Right lung (tissue), 5 donors: Measurements from ENCODE around the gene GLB1L. TPM values are rescaled to one million over a fixed set of nuclear protein-coding genes. Genes with fewer than 3 reads are reported as not detected.
A peak's percentile ranks its signal among the peaks of the same experiment; 100 is the strongest.

Experiments
- DNase-seq, 2 donors: peaks; one replicate each; pipeline ENCODE4 v3.0.0-alpha.2; 2013
- polyA plus RNA-seq, 5 donors: library from polyadenylated mRNA; unstranded; fragments of 120-200 nt; gene quantifications; one replicate each; pipeline versions ENCODE4 v1.2.1 to v1.2.3, GENCODE V29; 2013; ENCODE audit warnings: inconsistent platforms in 1 of 5, low replicate concordance in 1 of 5; ENCODE audit not compliant: insufficient read length in 5 of 5, insufficient read depth in 1 of 5

The GLB1L gene
- polyA plus RNA-seq, 5 donors = 11.2 to 17.4 (median 15.2) TPM

DNA sequence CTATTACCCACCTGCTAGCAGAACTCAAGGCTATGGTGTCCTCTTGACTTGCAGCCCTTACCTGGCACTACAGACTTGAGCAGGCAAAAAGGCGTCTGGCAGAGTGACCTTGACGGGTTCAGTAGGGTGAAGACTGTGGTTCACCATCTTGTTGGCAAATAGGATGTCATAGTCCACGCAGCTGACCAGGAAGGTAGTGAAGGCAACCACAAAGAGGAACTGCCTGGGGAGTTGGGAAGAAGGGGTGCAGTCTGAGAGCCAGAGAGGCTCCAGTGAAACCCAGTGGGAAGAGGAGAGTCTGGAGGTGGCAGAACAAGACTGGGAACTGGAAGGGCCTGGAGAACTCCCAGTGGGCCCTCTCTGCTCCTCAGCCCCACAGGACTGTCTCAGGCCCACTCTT lies 19.9 kb downstream of the GLB1L start:
- DNase-seq = no peak

DNA sequence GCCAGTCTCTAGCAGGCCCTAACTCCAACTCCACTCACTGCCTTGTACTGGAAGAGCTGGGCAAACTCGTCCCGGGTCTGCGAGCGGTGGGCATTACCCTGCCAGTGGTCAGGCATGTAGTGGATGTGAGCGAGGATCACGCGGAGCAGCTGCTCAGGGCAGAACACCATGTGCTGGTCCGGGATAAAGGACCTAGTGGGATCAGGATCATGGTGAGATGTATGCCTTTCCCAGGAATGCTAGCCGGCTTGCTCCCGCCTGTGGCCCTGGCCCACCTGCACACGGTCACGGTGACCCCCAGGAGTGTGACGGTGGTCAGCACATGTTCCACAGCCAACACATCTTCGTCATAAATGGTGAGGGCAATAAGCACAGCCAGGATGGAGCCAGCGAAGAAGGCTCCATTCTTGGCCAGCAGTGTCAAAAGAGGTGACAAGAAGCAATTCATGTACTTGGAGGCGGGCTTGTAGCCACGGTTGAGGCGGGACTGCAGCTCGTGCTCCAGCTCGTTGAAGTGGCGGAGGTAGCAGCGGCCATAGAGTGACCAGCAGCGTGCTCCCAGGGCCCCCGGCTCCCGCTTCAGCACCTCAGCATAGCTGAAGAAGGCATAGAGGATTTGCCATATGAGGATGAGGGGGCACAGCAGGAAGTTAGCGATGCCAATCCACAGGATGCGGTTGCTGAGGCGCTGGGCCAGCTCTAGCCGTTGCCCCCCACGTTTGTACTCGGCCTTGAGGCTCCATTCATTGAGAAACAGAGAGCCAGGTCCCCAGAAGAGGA lies 21.2 kb downstream of the GLB1L start:
- DNase-seq = no peak

GRCh38 chr2:219221957-219222518 lies 23.2 kb downstream of the GLB1L start:
- no peak for DNase-seq

DNA sequence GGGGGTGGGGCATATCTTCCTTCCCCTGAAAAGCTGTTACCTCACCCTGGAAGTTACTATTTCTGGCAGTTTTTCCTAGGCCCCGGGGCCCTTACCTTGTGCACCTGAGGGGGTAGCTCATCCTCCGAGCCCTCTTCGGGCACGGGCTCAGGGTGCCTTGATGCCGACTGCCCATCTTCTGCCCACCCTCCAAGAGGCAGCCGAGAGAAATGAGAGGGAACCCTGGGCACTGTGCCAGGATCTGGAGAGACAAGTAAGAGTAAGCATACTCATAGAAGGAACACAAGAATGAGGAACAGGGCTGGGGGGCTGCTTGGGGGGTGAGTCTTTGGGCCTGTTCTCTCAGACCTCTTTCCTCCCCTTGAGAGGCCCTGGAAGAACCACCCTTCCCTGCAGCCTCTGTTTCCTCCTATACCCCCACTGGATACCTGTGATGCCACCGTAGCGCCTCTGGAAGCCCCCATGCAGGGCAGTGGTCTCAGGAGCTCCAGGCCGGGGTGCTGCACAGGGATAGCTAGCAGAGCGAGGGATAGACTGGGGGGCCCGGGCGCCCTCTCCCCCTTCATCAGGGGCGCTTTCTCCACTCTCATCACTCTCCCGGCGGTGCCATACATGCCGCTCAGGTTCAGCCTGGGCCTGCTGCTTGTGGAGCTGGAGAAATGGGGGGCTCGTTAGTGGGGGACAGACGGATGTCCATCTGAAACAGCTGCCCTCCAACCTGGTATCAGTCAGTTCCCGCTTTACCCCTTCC lies 24.4 kb downstream of the GLB1L start:
- DNase-seq = no peak

DNA sequence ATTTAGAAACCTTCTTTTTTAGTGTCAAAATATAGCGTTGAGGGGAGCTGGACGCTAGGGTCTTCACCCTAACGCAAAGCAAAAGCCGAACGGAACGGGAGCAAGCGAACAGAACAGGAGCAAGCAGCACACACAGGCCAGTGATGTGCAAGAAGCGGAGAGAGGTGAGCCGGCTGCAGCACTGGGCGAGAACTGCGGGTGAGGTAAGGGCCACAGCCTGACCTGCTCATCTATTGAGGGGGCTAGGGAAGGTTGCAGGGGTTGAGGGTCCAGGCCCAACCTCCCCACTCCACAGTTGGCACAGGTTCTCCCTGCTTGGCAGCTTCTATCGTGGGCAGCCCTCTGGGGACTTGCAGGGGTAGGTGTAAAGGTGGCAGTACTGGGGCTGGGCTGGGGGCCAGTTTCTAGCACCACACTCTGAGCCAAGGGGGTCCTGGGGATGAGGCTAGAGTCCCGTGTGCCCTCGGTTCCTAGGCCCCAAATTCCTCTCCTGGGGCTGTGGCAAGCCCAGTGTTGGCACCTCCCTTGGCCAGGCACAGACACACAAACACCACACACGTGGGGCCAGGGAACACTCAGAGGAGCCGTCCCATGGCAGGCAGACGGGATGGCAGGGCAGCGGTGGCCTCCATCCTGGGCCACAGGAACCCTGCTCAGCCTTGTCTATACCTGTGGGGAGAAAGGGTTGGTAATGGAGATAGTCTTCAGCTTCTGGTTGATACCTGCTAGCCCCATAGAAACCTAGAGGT lies 25.3 kb downstream of the GLB1L start:
- DNase-seq = no peak

DNA sequence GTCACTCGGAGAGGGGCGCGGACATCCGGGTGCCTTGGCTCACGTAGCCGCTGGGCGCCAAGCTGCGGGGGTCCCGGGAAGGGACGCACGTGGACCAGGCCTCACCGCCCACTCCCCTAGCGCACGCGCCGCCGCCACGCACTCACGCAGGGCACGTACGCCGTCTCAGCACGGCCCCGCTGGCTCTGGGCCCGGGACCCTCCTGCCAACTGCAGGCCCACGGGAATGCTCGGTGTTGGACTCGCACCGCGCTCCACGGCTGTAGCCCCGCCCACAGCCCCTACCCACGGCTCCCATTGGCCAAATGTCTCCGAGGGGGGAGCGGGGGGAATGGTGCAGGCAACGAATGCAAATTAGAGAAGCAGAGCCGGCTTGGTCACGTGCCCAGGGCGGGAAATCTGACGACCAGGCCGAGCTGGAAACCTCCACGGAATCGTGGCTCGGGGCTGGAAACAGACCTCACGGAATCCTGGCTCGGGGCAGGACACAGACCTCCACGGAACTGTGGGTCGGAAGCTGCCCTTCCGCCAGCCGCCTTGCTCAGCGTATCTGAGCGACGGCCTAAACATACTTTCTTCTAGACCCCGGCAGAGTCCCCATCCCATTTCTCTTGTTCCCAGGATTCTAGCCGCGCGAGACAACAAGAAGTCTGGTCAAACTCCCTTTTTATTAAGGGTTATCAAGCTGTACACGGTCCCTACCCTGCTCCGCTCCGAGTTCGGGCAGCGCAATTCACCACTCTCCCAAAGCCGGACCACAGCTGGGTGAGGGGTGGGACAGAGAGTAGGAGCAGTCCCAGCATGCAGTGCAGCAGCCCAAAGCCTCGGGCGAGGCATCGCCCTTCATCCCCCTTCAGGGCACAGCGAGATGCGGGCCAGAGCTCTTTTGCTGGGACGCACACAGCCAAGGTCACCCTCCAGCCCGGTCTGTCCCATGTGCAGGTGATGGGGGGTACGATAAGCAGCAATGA lies 26.2 kb downstream of the GLB1L start, which contains the start of gene ABCB6:
ABCB6 (minus strand) TSS at position 227 of the 970 bp plus-strand sequence. CDS start 285 bp downstream, outside the sequence.
- peak; percentile 94 to 95 for DNase-seq

DNA sequence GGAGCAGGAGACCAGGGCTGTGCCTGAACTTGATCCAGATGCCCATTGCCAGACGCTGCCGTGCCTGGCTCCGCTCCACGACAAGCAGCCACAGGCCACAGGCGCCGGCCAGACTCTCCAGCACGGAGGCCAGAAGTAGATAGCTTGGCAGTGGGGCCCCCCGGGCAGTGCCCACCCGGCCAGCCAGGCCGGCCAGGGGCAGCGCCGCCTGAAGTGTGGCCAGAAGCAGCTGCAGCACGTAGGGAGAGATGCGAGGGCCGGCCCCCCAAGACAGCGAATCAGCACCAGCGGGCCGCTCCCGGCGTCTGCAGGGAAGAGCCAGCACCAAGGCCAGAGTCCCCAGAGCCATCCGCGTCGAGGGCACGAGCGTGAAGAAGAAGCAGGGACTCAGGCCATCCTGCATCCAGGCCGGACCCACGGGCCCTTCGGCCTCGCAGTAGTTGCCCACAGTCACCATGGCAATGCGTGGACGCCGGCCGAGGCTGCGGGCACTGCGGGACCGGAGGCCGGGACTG lies 27.0 kb downstream of the GLB1L start:
- DNase-seq = no peak

- no peak for DNase-seq
Observed at GRCh38 chr2:219216535-219216915, 28.7 kb downstream of the GLB1L start.

- no peak for DNase-seq
Observed at GRCh38 chr2:219215871-219216534, 29.2 kb downstream of the GLB1L start.

- no peak for DNase-seq
Observed at GRCh38 chr2:219214786-219215185, 30.5 kb downstream of the GLB1L start.

DNA sequence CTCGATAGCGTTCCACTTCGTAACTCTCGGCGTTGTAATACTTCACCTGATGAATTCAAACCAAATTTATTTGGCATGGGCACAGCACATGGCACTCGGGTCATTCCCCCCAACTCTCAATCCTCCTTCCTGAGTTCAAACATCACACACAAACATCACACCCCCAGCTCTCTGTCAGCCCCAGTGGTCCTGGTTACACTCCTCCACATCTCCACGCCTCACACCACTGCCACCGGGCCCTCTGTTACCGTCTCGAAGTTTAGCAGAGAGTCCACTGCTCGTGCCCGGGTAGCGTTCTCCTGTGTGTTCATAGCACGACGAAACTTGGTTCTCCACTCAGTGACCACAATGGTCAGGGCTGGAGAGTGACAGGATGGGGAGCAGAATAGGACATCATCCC lies 31.1 kb downstream of the GLB1L start:
- DNase-seq = no peak

GRCh38 chr2:219213486-219214071 lies 31.7 kb downstream of the GLB1L start:
- no peak for DNase-seq

DNA sequence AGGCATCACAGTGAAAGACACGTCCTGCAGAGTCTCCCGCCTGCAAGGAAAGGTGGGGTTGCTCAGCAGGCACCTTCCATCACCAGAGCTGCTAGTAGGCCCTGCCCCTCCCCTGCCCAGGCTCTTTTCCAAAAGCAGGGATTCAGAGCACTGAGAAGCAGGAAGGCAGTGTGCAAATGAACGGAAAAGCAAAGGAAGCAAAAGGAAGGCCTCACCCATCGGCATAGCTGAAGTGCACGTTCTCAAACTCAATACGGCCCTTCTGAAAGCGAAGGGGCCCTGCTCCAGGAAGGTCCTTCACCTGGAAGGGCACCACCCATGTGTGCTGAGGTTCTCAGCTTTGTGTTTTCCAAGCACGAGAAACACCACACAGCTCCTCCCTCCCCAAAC lies 32.2 kb downstream of the GLB1L start:
- no peak for DNase-seq

DNA sequence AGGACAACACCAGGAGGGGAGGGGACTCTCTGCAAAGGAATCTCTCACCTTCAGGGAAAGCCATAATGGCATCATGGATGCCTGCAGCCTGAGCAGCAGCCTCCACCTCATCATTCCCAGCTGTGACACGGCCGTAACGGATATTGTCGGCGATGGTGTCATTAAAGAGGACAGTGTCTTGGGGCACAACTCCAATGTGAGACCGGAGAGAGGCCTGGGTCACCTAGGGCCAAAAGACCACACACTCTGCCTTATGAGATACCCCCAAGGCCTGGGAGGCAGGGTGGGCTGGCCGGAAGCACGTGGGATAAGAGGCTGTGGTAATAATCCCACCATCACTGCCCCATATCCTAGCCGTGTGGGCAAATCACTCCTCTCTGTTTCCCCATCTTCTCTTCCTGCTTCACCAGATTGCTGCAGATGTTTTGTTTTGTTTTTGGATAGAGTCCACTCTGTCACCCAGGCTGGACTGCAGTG lies 34.3 kb downstream of the GLB1L start:
- DNase-seq = no peak

DNA sequence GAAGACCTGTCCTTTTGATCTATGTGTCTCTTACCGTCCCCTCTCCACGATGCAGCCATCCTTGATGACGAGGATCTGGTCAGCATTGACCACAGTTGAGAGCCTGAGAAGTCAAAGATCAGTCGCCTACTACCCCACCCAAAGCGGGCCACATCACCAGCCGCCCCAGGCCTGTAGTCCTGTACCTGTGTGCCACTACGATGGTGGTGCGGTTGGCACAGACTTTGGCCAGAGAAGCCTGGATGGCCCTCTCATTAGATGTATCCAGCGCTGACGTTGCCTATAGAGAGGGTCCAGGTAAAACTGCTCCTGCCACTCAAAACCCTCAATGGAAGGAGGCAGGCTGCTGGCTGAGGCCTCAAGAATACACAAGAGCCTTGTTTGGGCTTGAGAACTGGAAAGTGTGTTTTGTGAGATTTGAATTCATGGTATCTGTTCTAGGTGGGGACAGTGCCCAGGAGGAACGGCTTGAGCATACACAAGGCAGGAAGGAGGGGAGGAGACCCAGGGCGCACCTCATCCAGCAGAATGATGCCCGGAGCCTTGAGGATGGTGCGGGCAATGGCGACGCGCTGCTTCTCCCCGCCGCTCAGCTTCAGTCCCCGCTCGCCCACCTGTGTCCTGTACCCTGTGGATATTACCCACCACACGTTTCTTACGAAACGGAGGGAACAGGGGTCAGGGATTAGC lies 34.9 kb downstream of the GLB1L start:
- no peak for DNase-seq

GRCh38 chr2:219209236-219210195 lies 35.7 kb downstream of the GLB1L start:
- no peak for DNase-seq

- DNase-seq = no peak
Observed at GRCh38 chr2:219207884-219208740, 37.1 kb downstream of the GLB1L start.
